Measurements from ENCODE around the gene KLHDC8A. TPM values are rescaled to one million over a fixed set of nuclear protein-coding genes. Genes with fewer than 3 reads are reported as not detected.
A peak's percentile ranks its signal among the peaks of the same experiment; 100 is the strongest.

The KLHDC8A gene
- total and polyA plus RNA-seq, 2 donors (not counting 1 experiment from before 2014, with no cell fraction given), result not detected

DNA sequence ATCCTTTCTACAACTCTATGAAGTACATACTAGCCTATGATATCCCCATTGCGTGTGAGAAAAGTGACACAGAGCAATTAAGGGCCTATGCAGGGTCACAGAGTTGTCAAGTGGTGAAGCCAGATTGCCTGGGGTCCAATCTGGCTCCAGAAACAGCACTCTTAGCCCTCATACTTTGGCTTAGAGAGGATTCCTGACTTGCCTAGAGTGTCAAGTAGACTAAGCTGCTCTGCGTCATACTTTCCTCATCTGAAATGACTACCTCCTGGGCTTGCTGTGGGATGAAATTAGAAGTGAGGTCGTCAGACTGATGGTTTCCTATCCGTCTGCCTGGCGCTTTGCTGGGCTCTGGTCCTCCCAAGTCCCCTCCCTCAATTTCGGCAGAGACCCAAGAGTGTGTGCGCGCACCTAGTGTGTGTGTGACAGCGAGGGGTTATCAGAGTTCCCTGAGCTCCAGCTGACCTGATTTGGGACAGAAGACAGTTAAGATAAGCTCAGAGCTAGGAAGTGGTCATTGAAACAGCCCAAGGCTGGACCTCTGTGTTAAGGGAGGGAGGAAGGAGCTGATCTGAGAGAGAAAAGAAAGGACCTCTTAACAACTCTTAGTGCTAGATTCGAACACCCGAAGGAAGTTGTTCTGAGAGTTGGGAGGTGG lies 29.8 kb downstream of the KLHDC8A start:
- Histone ChIP-seq H2AFZ (ENCODE audit: low read length) (no peak overlapping the region), H3K27me3 (ENCODE audit: control insufficient read depth, insufficient read depth, low read length) (peaks cover 24% of the 10 kb centered on the region), H3K4me2 (ENCODE audit: extremely low read depth, insufficient read depth, low read length) (no peak overlapping the region), H3K9me3 (ENCODE audit: control insufficient read depth, insufficient read depth, low read depth, low read length) (no peaks in the 10 kb centered on the region), H3K79me2 (ENCODE audit: control insufficient read depth, insufficient read depth, low read length) (no peaks in the 10 kb centered on the region), H3K9ac (ENCODE audit: insufficient read depth, low read length) (no peak overlapping the region), H3K27ac (ENCODE audit: insufficient read depth, low read length) (no peak overlapping the region), H3K4me1 (ENCODE audit: control insufficient read depth, extremely low read depth, insufficient read depth, low read length) (peaks cover 5% of the 10 kb centered on the region), H3K4me3 (replicated peaks in 1 of 4; ENCODE audit: control extremely low read depth in 1 of 4, insufficient read depth in 1 of 4, low read depth in 3 of 4, low read length in 4 of 4) (no peak overlapping the region), H4K20me1 (ENCODE audit: control insufficient read depth, extremely low read depth, insufficient read depth, low read length) (no peaks in the 10 kb centered on the region), H3K36me3 (ENCODE audit: control insufficient read depth, insufficient read depth, low read length) (no peaks in the 10 kb centered on the region)
- DNase-seq (ENCODE audit: low read depth in 2 of 2), result peak in 1 of 2 donors; percentile 32
- TF ChIP-seq, protein P1, sequence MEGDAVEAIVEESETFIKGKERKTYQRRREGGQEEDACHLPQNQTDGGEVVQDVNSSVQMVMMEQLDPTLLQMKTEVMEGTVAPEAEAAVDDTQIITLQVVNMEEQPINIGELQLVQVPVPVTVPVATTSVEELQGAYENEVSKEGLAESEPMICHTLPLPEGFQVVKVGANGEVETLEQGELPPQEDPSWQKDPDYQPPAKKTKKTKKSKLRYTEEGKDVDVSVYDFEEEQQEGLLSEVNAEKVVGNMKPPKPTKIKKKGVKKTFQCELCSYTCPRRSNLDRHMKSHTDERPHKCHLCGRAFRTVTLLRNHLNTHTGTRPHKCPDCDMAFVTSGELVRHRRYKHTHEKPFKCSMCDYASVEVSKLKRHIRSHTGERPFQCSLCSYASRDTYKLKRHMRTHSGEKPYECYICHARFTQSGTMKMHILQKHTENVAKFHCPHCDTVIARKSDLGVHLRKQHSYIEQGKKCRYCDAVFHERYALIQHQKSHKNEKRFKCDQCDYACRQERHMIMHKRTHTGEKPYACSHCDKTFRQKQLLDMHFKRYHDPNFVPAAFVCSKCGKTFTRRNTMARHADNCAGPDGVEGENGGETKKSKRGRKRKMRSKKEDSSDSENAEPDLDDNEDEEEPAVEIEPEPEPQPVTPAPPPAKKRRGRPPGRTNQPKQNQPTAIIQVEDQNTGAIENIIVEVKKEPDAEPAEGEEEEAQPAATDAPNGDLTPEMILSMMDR (conservative IDR thresholded peaks at IDR 0.05 in 1 of 2, IDR thresholded peaks at IDR 0.05 in 1 of 2; ENCODE audit: low read depth in 1 of 2, low read length in 2 of 2), result no peak
- TF ChIP-seq EZH2 (IDR thresholded peaks at IDR 0.05; ENCODE audit: low read length, missing control alignments), result no peak

DNA sequence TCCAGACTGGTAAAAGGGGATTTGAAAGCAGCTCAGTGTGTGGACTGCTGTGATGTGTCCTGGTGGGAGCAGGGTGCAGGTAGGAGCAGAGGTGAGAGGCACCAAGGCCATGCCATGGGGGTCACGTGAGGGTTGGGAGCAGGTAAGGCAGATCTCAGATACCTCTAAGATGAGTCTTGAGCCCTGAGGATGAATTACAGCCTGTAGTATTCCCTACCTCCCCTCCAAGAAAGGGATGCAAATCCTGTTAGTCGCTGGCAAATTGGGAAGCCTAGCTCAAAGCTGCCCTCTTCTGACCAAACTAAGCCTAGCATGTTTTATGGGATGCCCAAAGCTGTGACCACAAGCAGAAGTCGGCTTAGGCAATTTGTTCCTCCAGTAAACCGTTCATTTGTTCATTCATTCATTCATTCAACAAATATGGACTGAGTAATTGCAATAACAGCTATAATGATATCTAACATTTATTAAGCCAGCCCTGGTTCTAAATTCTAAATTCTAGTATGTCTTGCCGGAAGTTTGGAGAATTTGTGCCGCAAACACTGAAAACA lies 31.3 kb downstream of the KLHDC8A start:
- Histone ChIP-seq H3K9ac (ENCODE audit: insufficient read depth, low read length) (no peak overlapping the region), H3K36me3 (ENCODE audit: control insufficient read depth, insufficient read depth, low read length) (no peaks in the 10 kb centered on the region), H3K4me1 (ENCODE audit: control insufficient read depth, extremely low read depth, insufficient read depth, low read length) (peaks cover 5% of the 10 kb centered on the region), H3K9me3 (ENCODE audit: control insufficient read depth, insufficient read depth, low read depth, low read length) (no peaks in the 10 kb centered on the region), H3K4me3 (replicated peaks in 1 of 4; ENCODE audit: control extremely low read depth in 1 of 4, insufficient read depth in 1 of 4, low read depth in 3 of 4, low read length in 4 of 4) (no peak overlapping the region), H4K20me1 (ENCODE audit: control insufficient read depth, extremely low read depth, insufficient read depth, low read length) (no peaks in the 10 kb centered on the region), H3K27me3 (ENCODE audit: control insufficient read depth, insufficient read depth, low read length) (peaks cover 15% of the 10 kb centered on the region), H3K4me2 (ENCODE audit: extremely low read depth, insufficient read depth, low read length) (no peak overlapping the region), H3K79me2 (ENCODE audit: control insufficient read depth, insufficient read depth, low read length) (peaks cover 11% of the 10 kb centered on the region), H2AFZ (ENCODE audit: low read length) (no peak overlapping the region), H3K27ac (ENCODE audit: insufficient read depth, low read length) (no peak overlapping the region)
- DNase-seq (ENCODE audit: low read depth in 2 of 2), result peak; percentile 62 to 82
- TF ChIP-seq, protein P1 (conservative IDR thresholded peaks at IDR 0.05 in 1 of 2, IDR thresholded peaks at IDR 0.05 in 1 of 2; ENCODE audit: low read depth in 1 of 2, low read length in 2 of 2), result peak; percentile 62 to 96
- TF ChIP-seq EZH2 (IDR thresholded peaks at IDR 0.05; ENCODE audit: low read length, missing control alignments), result no peak

DNA sequence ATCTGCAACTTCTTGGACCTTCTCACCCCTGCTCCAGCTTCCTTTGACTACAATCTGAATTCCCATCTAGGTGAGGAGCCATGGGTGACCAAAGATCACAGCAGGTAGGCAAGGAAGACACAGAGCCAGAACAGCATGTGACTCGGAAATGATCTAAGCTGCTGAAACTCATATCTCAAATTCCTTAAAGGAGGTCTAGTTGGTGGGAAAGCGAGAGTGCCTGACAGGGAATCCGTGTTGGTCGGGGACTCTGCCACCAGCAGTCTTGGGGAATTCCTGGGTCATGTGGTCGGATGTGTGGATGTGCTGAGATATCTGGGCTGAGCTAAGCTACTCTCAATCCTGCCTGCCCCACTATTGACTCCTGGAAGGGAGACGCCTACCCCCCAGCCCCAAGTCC lies 31.9 kb downstream of the KLHDC8A start:
- H3K9me3 ChIP-seq (ENCODE audit: control insufficient read depth, insufficient read depth, low read depth, low read length), result no peaks in the 10 kb centered on the region
- H3K79me2 ChIP-seq (ENCODE audit: control insufficient read depth, insufficient read depth, low read length), result peaks cover 15% of the 10 kb centered on the region
- H3K27ac ChIP-seq (ENCODE audit: insufficient read depth, low read length), result no peak overlapping the region
- no peak overlapping the region for H2AFZ ChIP-seq (ENCODE audit: low read length)
- DNase-seq (ENCODE audit: low read depth in 2 of 2), result peak in 1 of 2 donors; percentile 61
- H3K36me3 ChIP-seq (ENCODE audit: control insufficient read depth, insufficient read depth, low read length), result peaks cover under 1% of the 10 kb centered on the region
- H3K4me3 ChIP-seq (replicated peaks in 1 of 4; ENCODE audit: control extremely low read depth in 1 of 4, insufficient read depth in 1 of 4, low read depth in 3 of 4, low read length in 4 of 4), result no peak overlapping the region
- peaks cover 6% of the 10 kb centered on the region for H3K4me1 ChIP-seq (ENCODE audit: control insufficient read depth, extremely low read depth, insufficient read depth, low read length)
- no peak overlapping the region for H3K9ac ChIP-seq (ENCODE audit: insufficient read depth, low read length)
- no peak overlapping the region for H3K4me2 ChIP-seq (ENCODE audit: extremely low read depth, insufficient read depth, low read length)
- H4K20me1 ChIP-seq (ENCODE audit: control insufficient read depth, extremely low read depth, insufficient read depth, low read length), result no peaks in the 10 kb centered on the region
- H3K27me3 ChIP-seq (ENCODE audit: control insufficient read depth, insufficient read depth, low read length), result peaks cover 15% of the 10 kb centered on the region
- TF ChIP-seq, protein P1 (conservative IDR thresholded peaks at IDR 0.05 in 1 of 2, IDR thresholded peaks at IDR 0.05 in 1 of 2; ENCODE audit: low read depth in 1 of 2, low read length in 2 of 2), result no peak
- TF ChIP-seq EZH2 (IDR thresholded peaks at IDR 0.05; ENCODE audit: low read length, missing control alignments), result no peak
